Heart left ventricle (tissue), 13 donors: ENCODE data around the gene LGALS4.
"Not testable (repeated sequence)": the region's sequence is repeated elsewhere in the genome, so short reads cannot be mapped to it uniquely, and the experiment has no call there.

Experiments used
- CTCF ChIP-seq, 12 donors: fragments of 200-600 bp; sonication (generic) in 4 of 12; IDR thresholded peaks; one replicate each; pipeline versions ENCODE4 v1.5.0 to v1.8.0; 2018 to 2022; ENCODE audit warnings: antibody characterized with exemption in 12 of 12, mild to moderate bottlenecking in 5 of 12
- POLR2A ChIP-seq, 2 donors: fragments of 450-650 bp; IDR thresholded peaks; one replicate each; pipeline ENCODE4 v1.6.1; 2017; ENCODE audit warnings: antibody characterized with exemption in 2 of 2, mild to moderate bottlenecking in 2 of 2, moderate library complexity in 2 of 2
- donor health status: ischemic (EF 13 %, LVEDD 7.1; RV severe dilation, severe dysfunction).
- donor health status: DM: no; HTN: yes; CAD: no.
- donor health status: DM: no; HTN: no; CAD: no.
- donor health status: ischemic (EF 25% LVEDD 6.9; RV normal size, moderate dysfunction).
- donor health status: ischemic (EF 25% LVEDD 5.7; RV mildly dilated, moderate dysfunction).
- donor health status: ischemic (EF 35%, LVEDD 5.7; RV mildly dilated, moderate dysfunction).
- donor health status: nonischemic (EF 11% LVEDD 7.7; RV severe dilation, severe dysfunction).
- donor health status: DM: yes; HTN: yes; CAD: no.
- donor health status: PGD.
- donor health status: ischemic (EF 29% LVEDD 5.4; RV normal size, mild dysfunction).
- donor health status: nonischemic (EF 23%, LVEDD 6.1; RV moderate dilation, normal function).

GRCh38 chr19:38829203-38829602 lies 16.5 kb upstream of the LGALS4 start:
- not testable (repeated sequence) for TF ChIP-seq CTCF, POLR2A (IDR thresholded peaks at IDR 0.05)
